Measurements from ENCODE around the gene TNFRSF21.
"Not testable (repeated sequence)": the region's sequence is repeated elsewhere in the genome, so short reads cannot be mapped to it uniquely, and the experiment has no call there.

The TNFRSF21 gene

GRCh38 chr6:47238456-47238995 lies 71.2 kb downstream of the TNFRSF21 start:
- H3K27ac Mint-ChIP-seq: no peak overlapping the region
- no peak overlapping the region for H3K4me3 Mint-ChIP-seq
- H3K4me1 Mint-ChIP-seq: no peaks in the 10 kb centered on the region
- H3K36me3 Mint-ChIP-seq: no peaks in the 10 kb centered on the region
- no peaks in the 10 kb centered on the region for H3K9me3 Mint-ChIP-seq
- no peak for ATAC-seq
- no peak for DNase-seq (ENCODE audit: low spot score in 2 of 2)

- Mint-ChIP-seq H3K9me3 (no peaks in the 10 kb centered on the region), H3K36me3 (no peaks in the 10 kb centered on the region), H3K27ac (no peak overlapping the region), H3K4me1 (no peaks in the 10 kb centered on the region), H3K4me3 (no peak overlapping the region)
- ATAC-seq (no peak), DNase-seq (ENCODE audit: low spot score in 2 of 2) (no peak)
These were observed 72.5 kb downstream of the TNFRSF21 start for GRCh38 chr6:47237196-47237595.

GRCh38 chr6:47235964-47236760 lies 73.5 kb downstream of the TNFRSF21 start:
- DNase-seq (ENCODE audit: low spot score in 2 of 2) (no peak), ATAC-seq (no peak)
- Mint-ChIP-seq H3K27ac (no peak overlapping the region), H3K4me1 (no peaks in the 10 kb centered on the region), H3K4me3 (no peak overlapping the region), H3K36me3 (no peaks in the 10 kb centered on the region), H3K9me3 (no peaks in the 10 kb centered on the region)

GRCh38 chr6:47235421-47235820 lies 74.3 kb downstream of the TNFRSF21 start:
- H3K4me1 Mint-ChIP-seq: no peaks in the 10 kb centered on the region
- no peak overlapping the region for H3K4me3 Mint-ChIP-seq

GRCh38 chr6:47234266-47234933 lies 75.3 kb downstream of the TNFRSF21 start:
- DNase-seq (ENCODE audit: low spot score in 2 of 2): no peak
- Mint-ChIP-seq H3K4me3 (no peak overlapping the region), H3K4me1 (no peaks in the 10 kb centered on the region), H3K27ac (no peak overlapping the region), H3K9me3 (no peaks in the 10 kb centered on the region), H3K36me3 (no peaks in the 10 kb centered on the region)
- no peak for ATAC-seq

More at GRCh38 chr6:47235421-47235820, 74.3 kb downstream of the TNFRSF21 start:
- DNase-seq (ENCODE audit: low spot score in 2 of 2) (no peak), ATAC-seq (no peak)
- no peaks in the 10 kb centered on the region for H3K9me3 Mint-ChIP-seq
- H3K36me3 Mint-ChIP-seq: no peaks in the 10 kb centered on the region
- no peak overlapping the region for H3K27ac Mint-ChIP-seq

- Mint-ChIP-seq H3K9me3 (peaks cover 4% of the 10 kb centered on the region), H3K36me3 (no peaks in the 10 kb centered on the region), H3K27ac (no peak overlapping the region), H3K4me3 (no peak overlapping the region), H3K4me1 (no peaks in the 10 kb centered on the region)
- no peak for ATAC-seq
- no peak for DNase-seq (ENCODE audit: low spot score in 2 of 2)
These were observed 78.6 kb downstream of the TNFRSF21 start for GRCh38 chr6:47231151-47231550.

GRCh38 chr6:47230579-47230978 lies 79.1 kb downstream of the TNFRSF21 start:
- DNase-seq (ENCODE audit: low spot score in 2 of 2): no peak
- Mint-ChIP-seq H3K36me3 (no peaks in the 10 kb centered on the region), H3K9me3 (peaks cover 4% of the 10 kb centered on the region)

GRCh38 chr6:47229255-47229654 lies 80.5 kb downstream of the TNFRSF21 start:
- Mint-ChIP-seq H3K36me3 (no peaks in the 10 kb centered on the region), H3K27ac (no peak overlapping the region), H3K9me3 (peaks cover 4% of the 10 kb centered on the region), H3K4me1 (no peaks in the 10 kb centered on the region), H3K4me3 (no peak overlapping the region)
- no peak for DNase-seq (ENCODE audit: low spot score in 2 of 2)
- no peak for ATAC-seq

More at GRCh38 chr6:47230579-47230978, 79.1 kb downstream of the TNFRSF21 start:
- Mint-ChIP-seq H3K4me1 (no peaks in the 10 kb centered on the region), H3K27ac (no peak overlapping the region), H3K4me3 (no peak overlapping the region)
- ATAC-seq: no peak

- not testable (repeated sequence) for H3K36me3 Mint-ChIP-seq; H3K27ac Mint-ChIP-seq; H3K4me1 Mint-ChIP-seq; H3K9me3 Mint-ChIP-seq; ATAC-seq; H3K4me3 Mint-ChIP-seq; DNase-seq (ENCODE audit: low spot score in 2 of 2)
These were observed 81.6 kb downstream of the TNFRSF21 start for GRCh38 chr6:47228093-47228492.

- not testable (repeated sequence) for H3K4me1 Mint-ChIP-seq; H3K4me3 Mint-ChIP-seq; H3K36me3 Mint-ChIP-seq; ATAC-seq; DNase-seq (ENCODE audit: low spot score in 2 of 2); H3K27ac Mint-ChIP-seq; H3K9me3 Mint-ChIP-seq
These were observed 86.5 kb downstream of the TNFRSF21 start for GRCh38 chr6:47223251-47223650.

- Mint-ChIP-seq H3K4me3 (no peak overlapping the region), H3K9me3 (peaks cover 5% of the 10 kb centered on the region), H3K27ac (no peak overlapping the region), H3K36me3 (no peaks in the 10 kb centered on the region), H3K4me1 (no peaks in the 10 kb centered on the region)
- ATAC-seq: no peak
- DNase-seq (ENCODE audit: low spot score in 2 of 2): no peak
These were observed 88.1 kb downstream of the TNFRSF21 start for GRCh38 chr6:47221565-47221964.

- no peak for ATAC-seq
- Mint-ChIP-seq H3K36me3 (no peaks in the 10 kb centered on the region), H3K27ac (no peak overlapping the region)
These were observed 100.1 kb downstream of the TNFRSF21 start for GRCh38 chr6:47209632-47210031.

GRCh38 chr6:47207261-47207660 lies 102.4 kb downstream of the TNFRSF21 start:
- ATAC-seq (no peak), DNase-seq (ENCODE audit: low spot score in 2 of 2) (no peak)
- H3K4me3 Mint-ChIP-seq: no peak overlapping the region
- peaks cover 2% of the 10 kb centered on the region for H3K9me3 Mint-ChIP-seq
- no peak overlapping the region for H3K27ac Mint-ChIP-seq
- no peaks in the 10 kb centered on the region for H3K4me1 Mint-ChIP-seq
- no peaks in the 10 kb centered on the region for H3K36me3 Mint-ChIP-seq

More at GRCh38 chr6:47209632-47210031, 100.1 kb downstream of the TNFRSF21 start:
- H3K4me3 Mint-ChIP-seq: no peak overlapping the region
- no peaks in the 10 kb centered on the region for H3K4me1 Mint-ChIP-seq
- no peak for DNase-seq (ENCODE audit: low spot score in 2 of 2)
- peaks cover 10% of the 10 kb centered on the region for H3K9me3 Mint-ChIP-seq

- Mint-ChIP-seq H3K4me1 (no peaks in the 10 kb centered on the region), H3K4me3 (no peak overlapping the region), H3K27ac (no peak overlapping the region), H3K36me3 (no peaks in the 10 kb centered on the region), H3K9me3 (no peaks in the 10 kb centered on the region)
- ATAC-seq: no peak
- DNase-seq (ENCODE audit: low spot score in 2 of 2): no peak
These were observed 103.1 kb downstream of the TNFRSF21 start for GRCh38 chr6:47206626-47207025.

- H3K9me3 Mint-ChIP-seq: no peaks in the 10 kb centered on the region
- no peak overlapping the region for H3K27ac Mint-ChIP-seq
- no peaks in the 10 kb centered on the region for H3K4me1 Mint-ChIP-seq
- H3K36me3 Mint-ChIP-seq: no peaks in the 10 kb centered on the region
- H3K4me3 Mint-ChIP-seq: no peak overlapping the region
- DNase-seq (ENCODE audit: low spot score in 2 of 2) (no peak), ATAC-seq (no peak)
These were observed 105.6 kb downstream of the TNFRSF21 start for GRCh38 chr6:47203938-47204611.
